GM21515 (cell line): ENCODE data around the gene ZNF451.
"Not testable (repeated sequence)": the region's sequence is repeated elsewhere in the genome, so short reads cannot be mapped to it uniquely, and the experiment has no call there.

Experiments
- ATAC-seq: cut with Tn5 transposase; IDR thresholded peaks from one replicate; pipeline ENCODE4 v1.9.1; 2021; ENCODE audit not compliant: unreplicated experiment

Gene ZNF451

DNA sequence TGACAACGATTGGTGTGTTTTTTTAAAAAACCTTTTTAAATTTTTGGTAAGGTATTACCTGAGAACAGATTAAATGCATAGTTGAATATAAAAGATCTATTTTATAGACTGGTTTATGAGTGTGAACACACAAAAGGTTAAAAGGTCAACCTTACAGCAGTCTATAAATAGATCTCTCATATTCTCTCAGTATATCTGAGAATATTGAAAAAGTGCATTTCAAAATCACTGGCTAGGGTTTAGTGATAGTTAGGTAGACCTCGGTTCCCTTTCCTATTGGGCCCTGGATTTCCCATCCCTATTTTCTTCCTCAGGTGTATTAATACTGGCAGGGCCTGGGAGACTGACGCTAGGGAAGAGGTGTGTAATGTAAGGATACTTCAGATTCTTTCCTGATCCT lies 723 bp upstream of the ZNF451 start:
- no peak for ATAC-seq

DNA sequence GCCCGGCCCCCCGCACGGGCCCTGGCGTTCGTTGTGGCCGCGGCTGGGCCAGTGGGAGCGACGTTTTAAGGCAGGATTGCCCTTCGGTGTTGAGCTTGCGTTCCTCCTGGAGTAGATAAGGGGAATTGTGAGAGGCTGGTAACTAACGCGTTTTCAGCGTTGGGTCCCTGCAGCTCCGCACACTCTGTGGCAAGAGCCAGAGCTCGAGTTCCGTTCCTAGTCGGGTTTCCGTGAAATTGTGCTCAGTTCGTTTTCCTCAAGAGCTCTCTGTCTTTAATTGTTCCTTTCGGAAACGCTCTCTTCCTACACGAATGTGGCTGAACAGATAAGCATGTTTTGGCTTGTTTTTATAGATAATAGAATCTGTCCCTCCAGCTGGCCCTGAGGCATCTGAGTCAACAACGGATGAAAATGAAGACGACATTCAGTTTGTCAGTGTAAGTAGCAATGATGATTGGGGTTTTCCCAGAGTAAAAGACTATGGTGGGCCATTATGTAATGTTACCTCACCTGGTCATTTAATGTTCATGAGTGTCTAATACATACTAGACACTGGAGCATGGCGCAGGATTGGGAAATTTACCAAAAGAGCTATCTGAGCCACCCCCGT lies 575 bp downstream of the ZNF451 start:
- peak; percentile 6 for ATAC-seq

DNA sequence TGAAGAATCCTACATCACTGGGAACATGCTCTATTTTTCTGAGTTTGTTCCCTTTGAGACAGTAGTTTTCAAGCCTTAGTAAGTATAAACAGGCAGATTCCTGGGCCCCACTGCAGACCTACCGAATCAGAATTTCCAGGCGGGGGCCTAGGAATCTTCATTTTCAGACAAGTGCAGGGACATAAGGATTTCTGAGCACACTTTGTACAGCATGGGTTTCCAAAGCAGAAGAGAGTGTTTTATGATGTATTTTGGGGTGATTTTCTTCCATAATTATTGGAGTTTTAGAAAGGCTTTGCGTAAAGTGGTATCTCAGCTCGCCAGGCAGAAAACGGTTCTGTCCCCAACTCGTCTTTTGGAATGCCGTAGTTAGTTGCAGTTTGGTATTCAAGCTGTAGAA lies 1.4 kb downstream of the ZNF451 start:
- not testable (repeated sequence) for ATAC-seq

DNA sequence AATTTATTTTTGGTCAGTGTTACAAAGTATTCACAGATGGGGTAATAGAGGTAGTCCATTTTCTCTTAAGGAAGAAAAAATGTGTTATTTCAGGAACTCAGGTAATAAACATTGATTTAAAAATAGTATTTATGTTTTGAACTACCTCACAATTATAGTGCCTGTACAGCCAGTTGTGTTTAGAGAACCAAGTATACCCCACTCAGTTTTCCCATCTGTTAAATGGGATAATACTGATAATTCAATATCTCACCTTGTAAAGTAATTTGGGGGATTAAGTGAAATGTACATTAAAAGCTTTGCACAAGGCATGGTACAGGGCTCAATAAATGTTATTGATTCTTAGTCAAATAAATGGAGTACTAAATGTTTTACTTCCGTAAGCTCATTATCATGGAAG lies 4.7 kb downstream of the ZNF451 start:
- ATAC-seq, result no peak

DNA sequence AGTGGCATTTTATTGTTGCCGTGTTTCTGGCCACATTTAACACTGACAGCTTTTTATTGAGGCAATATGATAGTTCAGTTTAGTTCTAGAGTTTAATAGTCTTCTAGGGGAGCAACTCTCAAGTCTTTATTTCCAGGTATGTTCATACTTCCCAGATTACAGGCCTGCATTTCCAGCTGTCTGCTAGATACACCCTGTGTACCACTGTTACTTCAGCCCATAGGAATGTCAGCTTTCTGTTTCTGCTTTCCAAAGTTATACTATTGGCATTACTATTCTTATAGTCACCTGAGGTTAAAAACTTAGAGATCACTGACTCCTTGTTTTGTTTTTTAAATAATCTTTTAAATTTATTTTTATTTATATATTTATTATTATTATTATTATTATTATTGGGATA lies 7.6 kb downstream of the ZNF451 start:
- no peak for ATAC-seq

DNA sequence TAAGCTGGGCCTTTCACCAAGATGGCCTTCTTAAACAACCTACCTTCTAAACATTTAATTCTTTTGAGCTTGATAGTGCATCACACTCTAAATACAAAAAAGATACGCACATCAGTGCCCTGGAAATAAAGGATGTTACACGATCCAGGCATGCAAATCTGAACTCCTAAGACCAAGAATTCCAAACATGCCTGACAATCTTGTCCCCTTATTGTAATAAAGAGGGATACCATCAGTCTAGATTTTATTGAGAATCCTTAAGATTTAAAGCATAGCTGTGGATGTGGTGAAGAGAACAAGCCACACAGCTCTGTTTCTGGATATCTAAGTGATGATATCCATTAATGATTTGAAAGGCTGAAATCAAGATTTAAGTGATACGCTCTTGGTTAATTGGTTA lies 13.0 kb downstream of the ZNF451 start:
- ATAC-seq, result no peak

DNA sequence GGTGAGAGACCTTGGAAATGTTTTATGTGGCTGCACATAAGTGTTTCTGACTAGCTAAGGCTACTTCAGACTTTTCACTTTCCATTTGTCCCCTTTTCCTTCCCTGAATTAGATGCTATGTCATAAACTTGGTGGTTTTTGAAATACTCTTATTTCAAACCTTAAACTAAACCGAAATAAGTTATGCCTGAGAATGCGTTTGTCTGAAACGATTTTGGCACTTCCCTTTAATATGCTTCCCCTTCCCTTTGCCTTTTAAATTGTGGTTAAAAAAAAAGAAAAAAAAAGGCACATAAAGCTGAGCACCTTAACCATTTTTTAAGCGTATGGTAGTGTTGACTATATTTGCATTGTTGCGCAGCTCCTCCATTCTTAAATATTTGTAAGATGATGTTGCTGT lies 14.3 kb downstream of the ZNF451 start:
- no peak for ATAC-seq

DNA sequence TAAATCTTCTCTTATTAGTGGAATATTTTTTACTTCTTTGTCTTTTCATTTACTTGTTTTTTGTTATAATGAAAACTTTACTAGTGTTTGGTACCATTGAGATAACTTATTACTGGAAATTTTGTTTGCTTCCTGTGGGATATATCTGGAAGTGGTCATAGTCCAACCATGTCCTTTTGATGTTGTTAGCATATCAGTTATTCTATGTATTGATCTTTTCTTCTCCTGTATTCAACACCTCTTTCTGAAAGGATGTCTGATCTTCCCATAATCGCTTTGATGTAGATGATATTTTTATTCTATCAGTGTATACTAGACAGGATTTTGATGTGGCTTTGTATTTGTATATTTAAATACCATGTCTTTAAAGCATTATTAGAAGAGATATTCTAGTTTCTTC lies 17.0 kb downstream of the ZNF451 start:
- no peak for ATAC-seq

DNA sequence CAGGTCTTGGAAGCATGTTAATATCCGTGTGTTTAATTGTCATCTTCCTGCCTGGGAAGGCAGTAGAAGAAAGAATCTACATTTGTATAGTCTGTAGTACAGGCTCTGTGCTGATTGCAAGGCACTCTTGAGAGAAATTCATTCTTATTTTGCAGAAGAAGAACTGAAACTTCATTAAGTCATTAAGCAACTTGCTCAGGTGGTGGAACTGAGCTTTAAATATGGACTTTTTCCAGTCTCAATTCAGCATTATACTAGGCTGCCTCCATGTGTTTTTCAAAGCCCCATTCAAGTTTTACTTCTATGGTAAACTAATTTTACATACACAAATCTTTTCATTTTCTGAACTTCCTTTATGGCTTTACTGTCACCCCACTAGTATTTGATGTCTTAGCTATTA lies 18.7 kb downstream of the ZNF451 start:
- ATAC-seq, result peak; percentile 90

DNA sequence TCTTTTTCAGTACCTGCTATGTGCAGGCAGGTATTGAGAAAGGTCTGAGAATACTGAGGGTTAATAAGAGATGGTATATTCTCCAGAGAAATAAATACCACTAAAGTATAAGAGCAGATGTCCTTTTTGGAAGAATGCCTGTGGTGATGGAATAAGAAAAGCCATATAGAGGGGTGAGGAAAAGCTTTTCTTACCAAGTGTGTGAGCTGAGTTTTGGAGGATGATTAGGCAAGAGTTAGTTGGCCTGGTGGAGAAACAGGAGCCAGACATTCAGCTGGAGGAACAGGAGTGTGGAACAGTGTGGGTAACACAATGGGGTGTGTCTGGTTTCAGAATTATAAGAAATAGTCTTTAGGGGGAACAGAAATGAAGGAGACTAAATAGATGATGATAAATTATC lies 19.9 kb downstream of the ZNF451 start:
- no peak for ATAC-seq

DNA sequence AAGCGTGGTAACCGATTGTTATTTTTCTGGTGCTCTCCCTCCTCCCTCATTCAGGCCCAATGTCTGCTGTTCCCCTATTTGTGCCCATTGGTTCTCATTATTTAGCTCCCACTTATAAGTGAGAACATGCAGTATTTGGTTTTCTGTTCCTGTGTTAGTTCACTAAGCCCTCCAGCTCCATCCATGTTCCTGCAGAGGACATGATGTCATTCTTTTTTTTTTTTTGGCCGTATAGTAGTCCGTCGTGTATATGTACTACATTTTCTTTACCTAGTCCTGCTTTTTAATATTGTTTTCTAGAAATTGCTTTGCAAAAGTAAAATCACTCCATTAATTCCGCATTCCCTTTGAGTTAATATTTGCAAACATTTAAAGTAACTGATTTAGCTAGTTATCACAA lies 23.1 kb downstream of the ZNF451 start:
- no peak for ATAC-seq

DNA sequence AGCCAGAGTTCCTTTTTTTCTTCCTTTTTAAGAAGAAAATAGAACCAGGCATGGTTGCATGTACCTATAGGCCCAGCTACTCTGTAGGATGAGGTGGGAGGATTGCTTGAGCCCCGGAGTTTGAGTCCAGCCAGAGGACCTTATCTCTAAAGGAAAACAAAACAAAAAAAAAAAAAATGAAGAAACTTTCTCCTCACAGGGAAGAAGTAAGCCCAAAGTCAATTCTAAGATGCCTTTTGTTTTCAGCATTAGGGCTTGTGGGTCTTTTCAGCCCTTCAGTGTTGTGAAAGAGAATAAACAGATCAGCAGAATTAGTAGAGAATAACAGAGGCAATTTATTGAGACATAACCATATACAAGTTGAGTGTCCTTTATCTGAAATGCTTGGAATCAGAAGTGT lies 26.8 kb downstream of the ZNF451 start:
- ATAC-seq, result no peak

DNA sequence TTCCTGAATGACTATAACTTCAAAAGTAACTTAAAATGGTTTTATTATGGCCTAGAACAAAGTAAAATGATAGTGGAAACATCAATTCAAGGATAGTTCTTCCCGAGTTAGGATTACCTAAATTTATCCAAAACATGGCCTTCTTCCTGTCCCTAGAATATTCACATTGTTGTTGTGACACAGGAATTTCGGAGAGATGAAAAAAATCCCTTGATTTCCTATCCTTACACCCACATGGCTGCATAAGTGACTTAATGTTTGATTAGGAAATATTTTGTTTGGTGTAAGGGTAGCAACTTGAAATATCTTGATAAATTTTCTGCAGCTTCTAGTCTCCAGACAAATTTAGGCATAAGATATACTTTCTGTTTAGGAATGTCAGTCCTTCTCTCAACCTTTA lies 27.8 kb downstream of the ZNF451 start:
- ATAC-seq, result no peak

DNA sequence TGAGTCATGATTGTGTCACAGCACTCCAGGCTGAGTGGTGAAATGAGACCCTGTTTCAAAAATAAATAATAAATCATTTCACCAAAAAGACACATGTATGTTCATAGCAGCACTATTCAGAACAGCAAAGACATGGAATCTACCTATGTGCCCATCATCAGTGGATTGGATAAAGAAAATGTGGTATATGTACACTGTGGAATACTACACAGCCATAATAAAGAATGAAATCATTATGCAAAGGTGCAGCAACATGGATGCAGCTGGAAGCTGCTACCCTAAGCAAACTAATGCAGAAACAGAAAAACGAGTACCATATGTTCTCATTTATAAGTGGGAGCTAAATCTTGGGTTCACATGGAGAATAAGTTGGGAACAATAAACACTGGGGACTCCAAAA lies 33.1 kb downstream of the ZNF451 start:
- ATAC-seq, result no peak

DNA sequence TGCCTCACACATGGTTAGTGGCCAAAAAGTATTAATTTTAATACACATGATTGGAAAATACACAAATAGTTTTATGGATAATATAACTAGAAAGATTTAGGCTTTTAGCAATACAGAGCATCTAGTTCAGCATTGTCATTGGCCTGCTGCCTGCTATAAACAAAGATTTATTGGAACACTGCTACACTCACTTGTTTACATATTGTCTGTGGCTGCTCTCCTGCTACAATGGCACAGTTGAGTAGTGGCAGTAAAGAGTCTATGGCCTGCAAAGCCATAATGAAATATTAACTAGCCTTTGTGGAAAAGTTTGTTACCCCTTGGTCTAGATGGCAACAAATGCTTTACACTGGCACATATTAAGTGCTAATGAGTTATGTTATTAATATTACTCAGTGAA lies 37.8 kb downstream of the ZNF451 start:
- no peak for ATAC-seq

DNA sequence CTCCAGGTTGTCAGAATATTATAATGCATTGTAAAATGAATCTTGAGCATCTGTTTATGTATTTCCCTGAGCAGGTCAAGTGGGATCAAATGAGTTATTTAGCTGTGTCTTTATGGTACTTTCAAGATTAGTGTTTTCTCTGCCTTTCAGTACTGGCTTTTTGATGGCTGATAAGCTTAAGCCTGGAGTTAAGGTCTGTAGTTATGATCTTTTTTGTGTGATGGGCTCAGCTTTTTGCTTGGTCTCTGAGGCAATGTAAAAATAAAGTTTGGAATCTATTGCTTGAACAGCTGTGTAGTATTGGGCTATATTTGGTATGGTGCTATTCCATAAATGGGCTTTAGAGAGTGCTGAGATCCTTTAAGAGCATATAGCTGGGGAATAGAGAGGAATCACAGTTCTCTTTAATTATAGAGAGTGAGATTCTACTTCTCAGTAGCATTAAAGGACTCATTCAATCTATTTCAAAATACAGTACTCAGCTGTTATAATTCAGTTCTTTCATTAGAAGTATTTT lies 40.7 kb downstream of the ZNF451 start:
- no peak for ATAC-seq

DNA sequence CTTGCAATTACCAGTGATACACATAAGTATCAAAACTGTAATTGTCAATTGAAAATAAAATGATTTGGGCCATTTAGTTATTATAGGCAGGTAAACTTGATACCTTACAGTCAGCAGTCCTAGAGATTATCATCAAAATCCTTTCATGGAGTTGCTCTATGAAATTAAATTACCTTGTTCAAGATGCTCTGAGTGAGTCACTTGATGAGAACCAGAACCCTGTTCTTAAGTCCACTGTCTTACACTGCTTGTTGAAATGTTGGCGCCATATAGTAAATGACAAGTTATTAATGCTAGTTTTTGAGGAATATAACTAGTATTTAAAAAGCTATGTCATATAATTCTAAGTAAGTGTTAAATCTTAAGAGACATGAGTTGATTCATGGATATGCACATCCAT lies 45.0 kb downstream of the ZNF451 start:
- no peak for ATAC-seq

DNA sequence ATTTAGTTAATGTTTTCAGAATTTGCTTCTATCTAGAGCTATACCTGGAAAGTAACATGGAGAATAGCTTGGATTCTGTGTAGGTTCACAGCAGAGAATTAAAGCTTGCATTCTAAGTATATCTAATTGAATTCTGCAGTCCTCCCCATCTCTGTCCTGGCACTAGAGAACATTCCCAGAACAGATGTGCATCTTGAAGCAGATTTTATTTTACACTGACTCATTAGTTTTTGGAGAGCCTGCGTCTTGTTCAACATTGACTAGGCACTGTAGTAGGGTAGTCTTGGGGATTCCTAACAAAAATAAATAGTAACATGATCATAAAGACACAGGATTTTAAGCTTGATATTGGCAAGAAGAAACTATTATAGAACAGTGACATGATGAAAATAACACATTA lies 45.9 kb downstream of the ZNF451 start:
- no peak for ATAC-seq

DNA sequence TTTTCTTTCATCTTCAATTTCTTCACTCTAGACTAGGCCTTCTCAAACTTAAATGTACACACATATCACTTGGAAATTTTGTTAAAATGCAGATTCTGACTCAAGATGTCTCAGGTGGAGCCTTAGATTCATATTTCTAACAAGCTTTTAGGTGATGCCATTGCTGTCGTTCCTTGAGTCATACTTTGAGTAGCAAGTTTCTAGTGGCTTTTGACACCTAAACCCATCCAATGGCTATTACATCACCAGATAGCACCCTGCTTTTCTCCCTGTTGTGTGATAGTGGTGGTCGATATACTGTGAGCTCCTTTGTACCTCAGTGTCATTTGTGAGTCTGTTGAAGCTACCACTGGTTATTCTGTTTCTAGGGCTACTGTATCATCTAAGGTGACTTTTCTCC lies 47.4 kb downstream of the ZNF451 start:
- no peak for ATAC-seq

DNA sequence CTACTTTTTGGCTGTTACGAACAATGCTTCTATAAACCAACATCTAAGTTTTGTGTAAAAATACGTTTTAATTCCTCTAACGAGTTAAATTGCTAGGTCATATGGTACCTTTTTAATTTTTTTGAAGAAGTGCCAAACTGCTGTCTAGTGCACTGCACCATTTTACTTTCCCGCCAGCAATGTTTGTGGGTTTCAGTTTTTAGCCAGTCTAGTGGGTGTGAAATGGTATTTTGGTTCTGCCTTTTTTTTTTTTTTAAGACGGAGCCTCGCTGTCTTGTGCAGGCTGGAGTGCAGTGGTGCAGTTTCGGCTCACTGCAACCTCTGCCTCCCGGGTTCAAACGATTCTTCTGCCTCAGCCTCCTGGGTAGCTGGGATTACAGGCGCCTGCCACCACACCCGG lies 48.0 kb downstream of the ZNF451 start:
- ATAC-seq, result no peak

DNA sequence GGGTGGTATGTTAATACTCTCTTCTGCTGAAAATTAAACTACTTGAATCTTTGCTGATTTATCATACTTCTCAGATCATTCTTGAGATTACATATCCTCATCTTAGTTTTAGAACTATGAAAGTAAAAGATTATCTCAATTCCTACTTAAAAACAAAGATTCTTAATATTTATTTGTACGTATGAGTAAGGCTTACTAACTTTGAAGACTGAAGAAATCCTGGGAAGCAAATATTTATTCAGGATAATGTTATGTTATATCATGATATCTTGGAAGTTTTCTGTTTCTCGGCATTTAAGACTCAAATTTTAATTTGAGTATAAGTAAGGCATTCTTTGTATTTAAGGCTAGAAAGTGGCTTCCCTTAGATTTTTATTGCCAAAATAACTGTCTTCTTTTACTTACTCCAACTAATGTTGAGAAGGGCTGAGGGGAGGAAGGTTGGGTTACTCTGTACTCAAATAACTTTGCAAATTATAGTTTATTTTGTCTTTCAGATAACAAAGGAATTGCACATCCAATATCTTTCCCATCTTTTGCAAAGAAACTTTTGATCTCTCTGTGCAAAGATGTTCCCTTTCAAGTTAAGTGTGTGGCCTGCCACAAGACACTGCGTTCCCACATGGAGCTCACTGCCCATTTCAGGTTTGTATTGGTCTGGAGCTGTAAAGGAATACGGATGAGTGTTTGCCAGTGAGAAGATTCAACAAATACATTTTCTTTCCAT lies 51.6 kb downstream of the ZNF451 start:
- no peak for ATAC-seq

DNA sequence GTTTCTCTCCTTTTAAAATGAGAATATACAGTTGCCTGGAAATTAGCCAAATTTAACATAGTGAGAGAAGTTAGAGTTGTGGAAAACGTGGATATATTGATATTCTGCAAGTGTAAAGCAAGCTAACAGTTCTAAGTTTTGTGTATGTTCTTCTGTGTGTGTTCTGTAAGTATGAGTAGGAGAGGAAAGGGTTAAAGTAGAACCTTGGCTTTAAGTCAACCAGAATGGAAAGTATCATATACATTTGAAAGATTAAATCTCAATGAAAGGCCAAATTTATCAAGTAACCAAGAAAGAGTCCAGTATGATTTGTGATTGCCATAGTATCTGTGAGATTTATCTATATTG lies 52.2 kb downstream of the ZNF451 start:
- no peak for ATAC-seq

DNA sequence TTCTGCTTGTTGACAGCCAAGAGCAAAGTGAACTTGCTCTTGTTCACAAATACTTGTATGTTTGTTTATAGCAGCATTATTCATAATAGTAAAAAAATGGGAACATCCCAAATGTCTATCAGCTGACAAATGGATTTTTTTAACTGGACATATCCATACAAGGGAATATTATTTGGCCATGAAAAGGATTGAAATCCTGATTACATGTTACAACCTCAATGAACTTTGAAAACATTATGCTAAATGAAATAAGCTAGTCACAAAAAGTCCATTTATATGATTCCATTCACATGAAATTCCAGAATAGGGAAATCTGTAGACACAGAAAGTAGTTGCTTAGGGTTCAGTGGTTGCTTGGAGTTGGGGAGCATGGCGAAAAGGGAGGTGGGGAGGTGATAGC lies 53.7 kb downstream of the ZNF451 start:
- ATAC-seq, result no peak
